ENCODE results near the gene FARS2.

GRCh38 chr6:5606546-5606945, 345.2 kb downstream of the FARS2 start:
- no peak for TF ChIP-seq CTCF (IDR thresholded peaks at IDR 0.05; ENCODE audit: borderline replicate concordance, extremely low read depth, low read length, poor library complexity, severe bottlenecking)
- no peak for TF ChIP-seq EZH2 (IDR thresholded peaks at IDR 0.05; ENCODE audit: borderline replicate concordance, low read depth, low read length, severe bottlenecking)
